Measurements from ENCODE around the gene GFOD2.
"Not testable (repeated sequence)": the region's sequence is repeated elsewhere in the genome, so short reads cannot be mapped to it uniquely, and the experiment has no call there.

GFOD2 gene

DNA sequence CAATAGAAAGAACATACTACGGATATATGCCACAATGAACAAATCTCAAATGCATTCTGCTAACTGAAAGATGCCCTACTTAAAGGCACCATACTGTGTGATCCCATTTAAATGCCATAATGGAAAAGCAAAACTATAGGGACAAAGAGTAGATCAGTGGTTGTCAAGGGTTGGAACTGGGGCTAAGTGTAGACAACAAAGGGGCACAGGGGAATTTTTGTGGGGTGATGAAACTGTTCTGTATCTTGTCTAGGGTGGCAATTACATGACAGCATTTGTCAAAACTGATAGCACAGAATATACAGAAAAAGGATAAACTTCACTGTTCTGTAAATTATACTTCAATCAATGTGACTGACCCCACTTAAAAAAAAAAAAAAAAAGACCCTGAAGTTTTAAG, 17.7 kb downstream of the GFOD2 start:
- DNase-seq: no peak

DNA sequence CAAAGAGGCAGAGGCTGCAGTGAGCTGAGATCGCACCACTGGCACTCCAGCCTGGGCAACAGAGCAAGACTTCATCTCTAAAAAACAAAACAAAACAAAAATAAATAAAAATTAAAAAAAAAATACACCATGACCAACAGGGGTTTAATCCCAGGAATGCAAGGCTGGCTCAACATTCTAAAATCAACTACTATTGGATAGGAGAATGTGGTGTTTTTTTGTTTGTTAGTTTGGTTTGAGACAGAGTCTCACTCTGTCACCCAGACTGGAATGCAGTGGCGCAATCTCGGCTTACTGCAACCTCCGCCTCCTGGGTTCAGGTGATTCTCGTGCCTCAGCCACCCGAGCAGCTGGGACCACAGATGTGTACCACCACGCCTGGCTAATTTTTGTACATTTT, 19.9 kb downstream of the GFOD2 start:
- no peak for DNase-seq

DNA sequence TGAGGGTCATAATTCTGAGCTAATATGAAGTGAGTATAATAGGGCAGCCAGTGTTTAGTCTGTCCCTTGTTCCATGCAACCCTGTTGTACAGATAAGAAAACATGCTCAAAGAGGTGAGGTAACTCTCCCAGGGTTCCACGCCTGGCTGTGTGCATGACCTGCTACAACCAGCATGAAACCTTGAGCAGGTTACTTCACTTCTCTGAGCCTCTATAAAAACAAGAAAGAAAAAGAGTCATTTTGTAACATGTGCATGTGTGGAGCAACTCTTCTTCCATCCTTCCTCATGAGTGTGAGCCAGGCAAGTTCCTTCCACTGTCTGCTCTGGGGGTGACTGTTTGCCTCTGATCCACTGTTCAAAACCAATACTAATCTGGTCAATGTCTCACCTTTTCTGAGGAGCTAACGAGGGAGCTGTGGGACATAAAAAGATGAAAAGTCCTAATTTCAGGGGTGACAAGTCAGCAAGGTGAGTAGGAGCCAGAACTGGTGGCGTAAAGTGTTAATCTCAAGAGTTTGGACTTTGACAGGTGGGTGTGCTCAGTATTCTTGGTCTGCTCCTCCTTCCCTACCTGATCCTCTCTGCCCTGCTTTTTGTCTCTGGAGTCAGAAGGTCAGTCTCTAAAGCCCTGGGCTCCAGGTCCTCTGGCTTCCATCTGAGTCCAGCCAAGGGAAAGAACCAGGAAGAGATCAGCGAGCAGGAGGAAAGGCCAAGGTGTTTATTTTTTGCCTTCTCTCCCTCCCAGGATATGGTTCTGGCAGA, 21.5 kb downstream of the GFOD2 start:
- DNase-seq: no peak

DNA sequence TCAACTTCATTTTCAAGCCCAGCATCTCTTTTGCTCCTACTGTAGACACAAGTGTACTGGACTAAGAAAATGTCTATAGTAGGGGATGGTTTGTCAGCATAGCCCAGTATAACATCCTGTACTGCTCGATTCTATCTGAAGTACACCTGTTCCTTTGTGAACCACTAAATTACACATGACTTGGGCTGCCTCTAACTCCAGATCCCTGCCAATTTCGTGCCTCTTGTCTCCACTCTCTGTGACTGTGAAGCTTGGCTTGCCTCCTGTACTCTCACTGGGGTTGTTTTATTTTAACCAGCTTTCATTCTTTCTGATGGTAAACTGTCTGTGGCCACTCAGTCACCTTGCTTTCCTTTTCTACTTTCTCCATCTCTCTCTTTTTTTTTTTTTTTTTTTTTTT, 24.5 kb downstream of the GFOD2 start:
- DNase-seq: no peak

DNA sequence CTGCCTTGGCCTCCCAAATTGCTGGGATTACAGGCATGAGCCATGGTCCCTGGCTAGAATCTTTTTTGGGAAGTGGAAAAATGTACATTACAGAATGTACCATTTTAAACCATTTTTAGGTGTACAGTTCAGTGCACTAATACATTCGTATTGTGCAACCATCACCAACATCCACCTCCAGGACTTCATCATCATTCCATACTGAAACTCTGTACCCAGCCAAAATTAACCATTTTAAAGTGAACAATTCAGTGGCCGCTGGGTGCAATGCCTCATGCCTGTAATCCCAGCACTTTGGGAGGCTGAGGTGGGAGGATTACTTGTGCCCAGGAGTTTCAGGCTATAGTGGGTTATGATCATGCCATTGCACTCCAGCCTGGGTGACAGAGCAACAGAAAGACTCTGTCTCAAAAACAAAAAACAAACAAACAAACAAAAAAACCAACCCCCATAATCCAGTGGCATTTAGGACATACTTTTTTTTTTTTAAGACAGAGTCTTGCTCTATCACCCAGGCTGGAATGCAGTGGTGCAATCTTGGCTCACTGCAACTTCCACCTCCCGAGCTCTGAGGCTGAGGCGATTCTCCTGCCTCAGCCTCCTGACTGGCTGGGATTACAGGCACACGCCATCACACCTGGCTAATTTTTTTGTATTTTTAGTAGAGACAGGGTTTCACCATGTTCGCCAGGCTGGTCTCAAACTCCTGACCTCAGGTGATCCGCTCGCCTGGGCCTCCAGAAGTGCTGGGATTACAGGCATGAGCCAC, 25.4 kb downstream of the GFOD2 start:
- DNase-seq: not testable (repeated sequence)

DNA sequence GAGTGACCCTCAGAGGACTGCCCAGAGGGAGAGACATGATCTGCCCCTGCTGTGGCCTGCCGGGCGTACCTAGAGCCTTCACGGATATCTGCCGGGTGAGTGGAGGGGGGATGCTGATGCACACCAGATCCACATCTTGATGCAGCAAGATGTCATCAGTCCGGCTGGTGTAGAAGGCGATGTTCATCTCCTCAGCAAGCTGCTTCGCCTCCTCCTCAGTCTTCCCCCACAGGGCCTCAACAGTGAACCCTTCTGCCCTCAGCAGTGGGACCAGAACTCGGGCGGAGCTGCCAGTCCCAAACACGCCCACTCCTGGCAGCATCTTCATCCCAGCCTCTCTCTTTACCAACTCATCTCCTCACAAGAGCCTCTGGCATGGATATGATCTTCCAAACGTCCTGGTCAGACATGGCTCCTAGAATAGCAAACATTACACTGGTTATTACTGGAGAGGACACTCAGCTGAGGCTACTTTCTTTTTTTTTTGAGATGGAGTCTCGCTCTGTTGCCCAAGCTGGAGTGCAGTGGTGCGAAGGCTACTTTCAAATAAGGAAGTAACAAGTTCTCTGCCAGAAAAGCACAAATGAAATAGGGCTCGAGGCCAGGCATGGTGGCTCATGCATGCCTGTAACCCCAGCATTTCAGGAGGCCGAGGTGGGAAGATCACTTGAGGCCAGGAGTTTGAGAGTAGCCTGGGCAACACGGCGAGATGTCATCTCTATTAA, 33.6 kb downstream of the GFOD2 start:
- DNase-seq: no peak

DNA sequence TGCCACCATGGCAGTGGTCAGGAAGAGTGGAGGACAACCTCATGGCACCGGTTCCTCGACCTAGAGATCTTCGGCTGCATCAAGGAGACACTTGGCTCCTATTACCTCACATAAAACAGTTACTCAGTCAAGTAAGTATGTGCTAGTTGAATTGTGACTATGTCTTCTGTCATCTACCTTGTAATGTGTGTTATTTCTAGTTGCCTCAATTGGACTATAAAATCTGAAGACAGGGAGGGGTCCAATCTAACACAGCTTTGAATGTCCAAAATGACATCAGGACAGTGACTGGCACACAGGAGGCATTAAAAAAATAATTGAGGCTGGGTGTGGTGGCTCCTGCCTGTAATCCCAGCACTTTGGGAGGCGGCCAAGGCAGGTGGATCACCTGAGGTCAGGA, 35.3 kb downstream of the GFOD2 start:
- DNase-seq: no peak

DNA sequence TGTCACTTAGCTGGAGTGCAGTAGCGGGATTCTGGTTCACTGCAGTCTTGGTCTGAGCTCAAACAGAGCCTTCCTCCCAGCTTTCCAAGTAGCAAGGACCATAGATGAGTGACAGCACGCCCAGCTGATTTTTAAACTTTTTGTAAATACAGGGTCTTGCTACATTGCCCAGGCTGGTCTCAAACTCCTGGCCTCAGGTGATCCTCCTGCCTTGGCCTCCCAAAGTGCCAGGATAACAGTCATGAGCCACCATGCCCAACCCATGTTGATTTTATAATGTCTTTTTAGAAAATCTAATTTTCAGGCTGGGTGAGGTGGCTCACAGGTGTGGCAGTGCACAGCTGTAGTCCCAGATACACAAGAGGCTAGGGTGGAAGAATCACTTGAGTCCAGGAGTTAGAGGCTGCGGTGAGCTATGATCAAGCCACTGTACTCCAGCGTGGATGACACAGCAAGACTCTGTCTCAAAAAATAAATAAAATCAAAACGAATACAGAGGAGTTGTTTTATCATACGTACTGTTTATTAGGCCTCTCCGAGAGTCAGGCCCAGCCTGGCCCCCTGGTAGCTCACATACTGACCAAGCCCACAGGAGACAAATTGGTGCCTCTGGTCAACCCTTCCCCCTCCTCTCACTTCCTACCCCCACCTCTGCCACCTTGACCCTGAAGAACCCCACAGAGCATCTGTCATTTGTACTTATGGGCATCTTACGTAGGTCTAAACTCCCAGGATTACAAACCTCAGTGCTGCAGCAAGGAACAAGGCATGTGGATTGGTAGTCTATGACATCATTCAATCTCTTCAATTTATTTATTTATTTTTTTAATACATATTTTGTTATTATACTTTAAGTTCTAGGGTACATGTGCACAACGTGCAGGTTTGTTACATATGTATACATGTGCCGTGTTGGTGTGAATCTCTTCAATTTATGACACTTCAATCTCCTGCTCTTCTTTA, 38.9 kb downstream of the GFOD2 start:
- DNase-seq: no peak

DNA sequence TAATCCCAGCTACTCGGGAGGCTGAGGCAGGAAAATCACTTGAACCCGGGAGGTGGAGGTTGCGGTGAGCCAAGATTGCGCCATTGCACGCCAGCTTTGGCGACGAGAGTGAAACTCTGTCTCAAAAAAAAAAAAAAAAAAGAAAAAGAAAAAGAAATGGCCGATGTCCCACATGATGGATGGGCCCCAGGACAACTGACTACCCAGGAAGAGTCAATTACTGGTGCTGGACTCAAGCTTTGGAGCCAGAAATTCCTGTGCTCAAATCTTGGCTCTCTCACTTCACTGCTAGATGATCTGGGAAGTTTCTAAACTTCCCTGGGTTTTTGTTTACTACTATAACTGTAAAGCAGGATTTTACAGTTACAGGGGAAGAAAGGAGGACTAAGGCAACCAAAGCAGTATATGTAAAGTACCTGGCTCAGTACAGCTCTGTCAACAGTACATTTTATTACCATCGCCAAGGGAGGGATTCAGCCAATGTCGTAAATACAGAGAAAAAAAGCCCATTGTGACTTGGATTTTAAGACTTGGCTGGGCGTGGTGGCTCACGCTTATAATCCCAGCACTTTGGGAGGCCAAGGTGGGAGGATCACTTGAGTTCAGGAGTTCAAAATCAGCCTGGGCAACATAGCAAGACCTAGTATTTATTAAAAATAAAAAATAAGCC, 40.6 kb downstream of the GFOD2 start:
- no peak for DNase-seq

DNA sequence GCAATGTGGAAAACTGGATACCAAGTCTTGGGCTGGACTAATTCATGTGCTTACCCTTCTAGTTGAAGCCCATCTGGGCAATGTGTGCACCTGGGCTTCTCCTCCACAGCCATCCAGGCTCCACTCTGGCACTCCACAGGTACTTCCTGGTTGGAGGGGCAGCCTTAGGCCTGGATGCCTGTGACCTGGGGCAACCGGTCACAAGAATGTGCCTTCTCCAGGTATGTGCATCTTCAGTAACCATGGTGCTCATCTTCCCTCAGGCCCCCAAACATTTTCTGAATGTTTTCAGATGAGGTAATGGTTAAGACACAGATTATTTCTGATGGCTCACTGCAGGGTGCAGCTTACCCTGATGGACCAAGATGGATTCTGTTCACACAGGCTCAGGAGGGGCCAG, 41.4 kb downstream of the GFOD2 start:
- no peak for DNase-seq

DNA sequence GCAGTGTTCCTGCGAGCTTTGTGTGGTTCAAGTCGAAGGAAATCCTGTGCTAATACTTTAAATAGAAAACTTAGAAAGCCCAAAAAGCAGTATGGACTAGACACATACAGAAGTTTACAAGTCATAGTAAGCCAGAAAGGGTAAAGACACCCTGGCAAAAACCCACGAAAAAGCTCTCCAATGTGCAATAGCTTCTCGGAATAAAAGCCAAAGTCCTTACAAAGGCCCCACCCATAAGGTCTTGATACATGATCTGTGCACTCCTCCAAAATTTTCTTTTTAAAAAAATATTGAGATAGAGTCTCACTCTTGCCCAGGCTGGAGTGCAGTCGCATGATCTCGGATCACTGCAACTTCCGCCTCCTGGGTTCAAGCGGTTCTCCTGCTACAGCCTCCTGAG, 42.2 kb downstream of the GFOD2 start:
- DNase-seq: no peak

DNA sequence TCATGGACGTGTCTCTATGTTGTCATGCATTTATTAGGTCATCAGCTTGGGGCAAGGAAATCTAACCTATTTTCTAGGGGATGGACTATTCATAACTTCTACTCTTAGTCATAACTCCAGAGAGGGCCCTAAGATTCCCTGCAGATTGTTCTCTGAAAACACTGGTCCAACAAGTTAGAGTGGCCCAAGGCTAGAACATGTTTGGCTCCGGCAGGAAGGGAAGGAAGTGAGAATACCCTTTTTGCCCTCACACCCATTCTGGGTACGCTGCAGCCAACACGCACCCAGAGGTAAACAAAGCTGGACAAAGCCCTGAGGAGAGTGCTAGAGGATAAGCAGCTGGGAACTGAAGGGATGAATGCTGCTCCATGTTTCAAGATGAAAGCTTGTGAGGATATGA, 42.6 kb downstream of the GFOD2 start:
- DNase-seq: no peak

DNA sequence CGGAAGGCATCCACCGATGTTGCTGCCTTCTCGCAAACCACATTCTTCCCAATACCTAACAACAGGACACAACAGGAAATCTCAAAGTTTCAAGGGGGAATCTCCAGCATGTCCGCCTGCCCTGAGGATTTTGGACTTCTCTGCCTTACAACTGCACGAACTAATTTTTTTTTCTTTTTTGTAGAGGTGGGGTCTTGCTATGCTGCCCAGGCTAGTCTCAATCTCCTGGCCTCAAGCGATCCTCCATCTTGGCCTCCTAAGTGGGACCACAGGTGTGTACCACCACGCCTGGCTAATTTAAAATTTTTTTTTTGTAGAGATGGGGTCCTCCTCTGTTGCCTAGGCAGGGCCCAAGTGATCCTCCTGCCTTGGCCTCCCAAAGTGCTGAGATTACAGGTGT, 43.1 kb downstream of the GFOD2 start:
- no peak for DNase-seq

DNA sequence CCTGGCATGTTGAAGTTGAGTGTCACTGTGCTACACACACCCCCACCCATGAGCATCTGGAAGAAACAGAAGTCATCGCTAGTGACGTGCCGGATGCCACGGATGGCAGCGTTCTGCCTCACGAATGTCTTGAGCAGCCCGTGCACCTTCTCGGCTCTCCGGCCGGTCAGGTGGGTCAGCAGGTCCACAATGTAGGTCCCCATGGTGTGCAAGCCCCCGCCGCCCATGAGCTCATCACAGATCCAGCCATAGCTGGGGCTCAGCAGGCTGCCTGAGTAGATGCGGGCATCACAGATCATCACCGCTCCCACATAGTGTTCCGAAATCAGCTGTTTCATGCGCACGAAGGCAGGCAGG, 43.6 kb downstream of the GFOD2 start:
- DNase-seq: no peak

DNA sequence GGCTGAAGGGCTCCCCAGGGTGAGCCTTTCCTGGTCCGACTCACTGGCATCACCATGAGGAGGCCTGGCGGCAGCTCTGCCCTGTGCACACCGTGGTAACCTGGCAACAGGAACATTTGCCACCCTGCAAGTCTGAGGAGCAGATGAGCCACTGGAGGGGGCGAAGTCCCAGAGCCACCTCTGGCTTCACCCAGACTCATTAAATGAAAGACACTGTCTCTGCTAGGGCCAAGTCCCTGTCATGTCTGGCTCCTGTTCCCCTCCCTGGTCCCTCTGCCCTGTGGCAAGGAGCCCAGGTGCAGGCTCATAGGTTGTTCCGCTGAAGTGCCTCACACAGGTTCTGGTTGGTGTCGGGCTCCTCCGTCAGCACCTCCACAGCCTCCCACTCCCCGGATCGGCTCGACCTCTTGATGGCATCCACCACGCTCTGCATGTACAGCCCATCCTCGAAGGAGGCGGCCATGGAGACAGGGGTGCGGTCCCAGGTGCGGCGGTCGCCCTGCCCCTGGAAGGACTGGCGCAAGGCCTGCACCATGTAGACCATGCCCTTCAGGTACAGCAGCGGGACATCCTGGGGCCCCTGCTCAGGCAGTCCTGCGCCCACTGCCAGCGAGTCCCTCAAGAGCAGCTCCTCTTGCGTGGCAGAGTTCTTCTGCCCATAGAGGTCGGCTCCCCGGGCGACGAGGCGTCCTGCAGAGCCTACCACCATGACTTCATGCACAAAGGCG, 44.1 kb downstream of the GFOD2 start:
- DNase-seq: no peak

DNA sequence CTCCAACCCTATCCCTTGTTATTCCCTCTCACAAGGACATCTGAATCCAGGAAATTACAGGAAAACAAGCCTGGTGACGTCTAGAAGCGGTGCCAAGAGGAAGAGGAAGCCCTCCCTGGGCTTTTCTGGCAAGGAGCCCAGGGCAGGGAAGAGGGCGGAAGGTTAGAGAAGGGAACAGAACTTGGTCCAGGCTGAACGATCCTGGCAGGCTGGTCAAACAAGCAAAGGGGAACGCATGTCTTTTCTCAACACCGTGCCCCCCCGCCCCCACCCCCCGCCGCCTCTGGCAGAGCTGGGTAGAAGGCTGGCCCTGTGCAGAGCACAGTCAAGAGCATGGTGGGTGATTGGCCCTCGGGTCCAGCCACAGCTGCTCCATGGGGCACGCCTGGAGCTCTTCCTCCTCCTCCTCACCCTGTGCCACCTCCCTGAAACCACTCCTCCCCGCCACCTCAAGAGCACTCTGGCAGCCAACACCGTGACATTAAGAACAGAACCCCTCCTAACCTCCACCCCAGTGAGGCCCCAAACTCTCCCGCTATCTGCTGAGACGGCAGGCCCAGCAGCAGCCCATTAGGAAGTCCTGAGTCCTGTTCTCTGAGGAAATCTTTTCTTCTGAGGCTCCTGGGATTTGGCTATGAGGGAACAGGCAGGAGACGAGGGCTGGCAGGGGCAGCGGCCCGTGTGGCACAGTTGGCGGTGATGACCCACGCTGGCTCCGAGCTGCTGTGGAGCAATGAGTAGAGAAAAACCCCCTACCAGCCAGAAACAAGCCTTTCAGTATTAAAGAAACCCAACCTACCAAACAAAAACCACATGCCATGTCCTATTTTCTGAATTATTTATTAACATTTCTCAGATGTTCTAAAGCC, 45.2 kb downstream of the GFOD2 start:
- DNase-seq: no peak

DNA sequence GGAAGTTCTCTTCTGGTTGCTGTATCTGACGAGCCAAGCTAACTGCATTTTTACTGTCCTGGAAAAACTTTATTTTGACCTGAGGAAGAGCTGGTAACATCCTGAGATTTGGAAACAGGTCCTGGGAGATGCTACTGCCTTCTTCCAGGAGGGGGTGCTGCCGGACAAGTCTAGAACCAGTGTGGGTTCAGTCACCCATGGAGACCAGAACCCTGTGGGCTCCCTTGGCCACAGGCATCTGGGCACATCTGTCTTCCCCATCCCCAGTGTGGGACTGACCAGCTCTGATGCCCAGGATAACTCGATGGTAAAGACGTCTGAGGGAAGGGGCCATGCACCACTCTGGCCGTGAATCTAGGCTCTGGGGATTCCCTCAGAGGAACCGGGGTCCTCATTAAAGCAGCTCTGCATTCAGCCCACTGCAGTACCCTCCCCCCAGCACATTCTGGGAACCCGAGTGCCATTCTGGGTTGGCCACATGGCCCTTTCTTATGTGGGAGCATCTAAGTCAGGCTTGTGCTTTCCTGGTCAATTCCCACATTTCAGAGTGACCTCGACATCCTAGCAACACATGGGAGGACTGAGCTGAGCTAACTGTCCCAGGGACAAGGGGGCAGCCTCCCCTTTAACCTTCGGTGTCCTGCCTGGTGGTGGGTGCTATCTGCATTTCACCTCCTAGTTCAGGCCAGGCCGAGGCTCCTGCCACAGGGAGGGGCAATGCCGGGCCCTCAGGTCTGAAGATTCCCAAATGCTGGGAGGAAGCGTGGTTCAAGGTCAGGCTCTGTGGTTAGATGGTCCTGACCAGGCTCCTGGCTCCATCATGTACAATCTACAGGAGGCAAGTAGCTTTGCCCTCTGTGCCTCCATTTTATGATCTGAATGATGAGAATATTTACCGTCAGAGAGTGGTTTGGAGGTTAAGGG, 46.1 kb downstream of the GFOD2 start:
- peak; percentile 73 for DNase-seq

DNA sequence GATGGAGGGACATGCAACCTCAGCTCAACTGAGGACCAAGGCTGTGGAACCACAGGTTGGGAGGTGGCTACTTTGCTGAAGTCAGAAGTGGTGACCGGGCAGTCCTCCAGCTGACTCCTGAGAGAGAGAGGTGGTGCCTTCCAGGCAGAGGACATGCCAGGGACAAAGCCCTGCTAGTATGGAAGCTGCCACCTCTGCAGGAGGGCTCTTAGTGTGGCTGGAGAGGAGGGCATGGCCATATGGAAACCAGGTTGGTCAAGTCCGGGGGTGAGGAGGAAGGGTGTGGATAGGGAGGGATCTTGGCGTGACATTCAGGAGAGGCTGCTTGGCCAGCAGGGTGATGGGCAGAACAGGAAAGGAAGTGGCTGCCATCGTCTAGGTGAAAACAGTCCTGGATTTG, 46.8 kb downstream of the GFOD2 start:
- no peak for DNase-seq

DNA sequence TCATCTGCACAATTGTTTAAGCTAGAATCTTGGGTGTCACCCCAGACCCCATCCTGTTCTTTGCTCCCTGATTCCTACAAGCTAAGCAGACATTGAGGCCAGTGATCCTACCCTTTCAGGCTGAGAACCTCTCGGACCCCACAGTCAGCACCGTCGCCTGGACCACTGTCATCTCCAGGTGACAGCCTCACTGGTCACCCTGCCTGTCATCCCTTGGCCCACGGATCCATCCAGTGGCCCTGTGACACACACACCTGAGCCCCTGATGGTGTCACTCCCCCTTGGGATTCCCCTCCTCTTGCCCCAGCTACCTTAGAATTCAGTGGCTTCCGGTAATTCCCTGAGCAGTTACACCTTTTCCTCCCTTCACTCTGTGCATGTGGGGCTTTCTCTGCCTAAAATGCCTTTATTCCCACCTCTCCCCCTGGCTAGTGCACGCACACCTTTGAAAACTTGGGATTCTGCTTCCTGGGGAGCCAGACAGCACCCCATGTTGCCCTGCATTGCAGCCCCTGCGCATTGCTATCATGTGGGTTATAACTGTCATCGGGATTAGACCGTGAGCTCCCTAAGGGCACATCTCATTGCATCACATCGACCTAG, 49.5 kb downstream of the GFOD2 start:
- DNase-seq: no peak

Data from activated CD8-positive, alpha-beta memory T cell treated with anti-CD3 and anti-CD28 coated beads for 24 hours (primary cell).